Fibroblast of skin of scalp (primary cell): ENCODE results near the gene FBN2.
A peak's percentile ranks its signal among the peaks of the same experiment; 100 is the strongest.

ENCODE experiments used
- DNase-seq: peaks from one replicate; pipeline ENCODE4 v3.0.0-alpha.2; 2013

FBN2 gene

GRCh38 chr5:128303593-128303992 is 234.5 kb downstream of the FBN2 start:
- peak; percentile 49 for DNase-seq

- peak; percentile 28 for DNase-seq
Observed at GRCh38 chr5:128300181-128300580, 237.9 kb downstream of the FBN2 start.

- no peak for DNase-seq
Observed at GRCh38 chr5:128290152-128290858, 247.7 kb downstream of the FBN2 start.

GRCh38 chr5:128287740-128288139 is 250.3 kb downstream of the FBN2 start:
- no peak for DNase-seq

- no peak for DNase-seq
Observed at GRCh38 chr5:128284236-128284635, 253.8 kb downstream of the FBN2 start.

- no peak for DNase-seq
Observed at GRCh38 chr5:128279345-128279744, 258.7 kb downstream of the FBN2 start.

- no peak for DNase-seq
Observed at GRCh38 chr5:128276537-128277216, 261.4 kb downstream of the FBN2 start.

GRCh38 chr5:128274441-128274840 is 263.6 kb downstream of the FBN2 start:
- DNase-seq, result no peak

- no peak for DNase-seq
Observed at GRCh38 chr5:128273736-128274135, 264.3 kb downstream of the FBN2 start.

GRCh38 chr5:128271859-128272464 is 266.1 kb downstream of the FBN2 start:
- peak; percentile 35 for DNase-seq

- no peak for DNase-seq
Observed at GRCh38 chr5:128271071-128271470, 267.0 kb downstream of the FBN2 start.

- no peak for DNase-seq
Observed at GRCh38 chr5:128264564-128265360, 273.3 kb downstream of the FBN2 start.

GRCh38 chr5:128263357-128263756 is 274.7 kb downstream of the FBN2 start:
- no peak for DNase-seq

- no peak for DNase-seq
Observed at GRCh38 chr5:128262911-128263310, 275.1 kb downstream of the FBN2 start.

- DNase-seq, result peak; percentile 22
Observed at GRCh38 chr5:128259607-128260021, 278.4 kb downstream of the FBN2 start.

GRCh38 chr5:128258372-128258771 is 279.7 kb downstream of the FBN2 start:
- no peak for DNase-seq

- no peak for DNase-seq
Observed at GRCh38 chr5:128257076-128257475, 281.0 kb downstream of the FBN2 start.

GRCh38 chr5:128254789-128255188 is 283.3 kb downstream of the FBN2 start:
- DNase-seq, result peak; percentile 35

- DNase-seq, result no peak
Observed at GRCh38 chr5:128253880-128254279, 284.2 kb downstream of the FBN2 start.

GRCh38 chr5:128253161-128253560 is 284.9 kb downstream of the FBN2 start:
- no peak for DNase-seq

GRCh38 chr5:128252756-128253155 is 285.3 kb downstream of the FBN2 start:
- DNase-seq, result peak; percentile 35

GRCh38 chr5:128252196-128252595 is 285.8 kb downstream of the FBN2 start:
- no peak for DNase-seq

GRCh38 chr5:128245974-128246373 is 292.1 kb downstream of the FBN2 start:
- DNase-seq, result no peak
